Measurements from ENCODE around the gene SKI.

DNA sequence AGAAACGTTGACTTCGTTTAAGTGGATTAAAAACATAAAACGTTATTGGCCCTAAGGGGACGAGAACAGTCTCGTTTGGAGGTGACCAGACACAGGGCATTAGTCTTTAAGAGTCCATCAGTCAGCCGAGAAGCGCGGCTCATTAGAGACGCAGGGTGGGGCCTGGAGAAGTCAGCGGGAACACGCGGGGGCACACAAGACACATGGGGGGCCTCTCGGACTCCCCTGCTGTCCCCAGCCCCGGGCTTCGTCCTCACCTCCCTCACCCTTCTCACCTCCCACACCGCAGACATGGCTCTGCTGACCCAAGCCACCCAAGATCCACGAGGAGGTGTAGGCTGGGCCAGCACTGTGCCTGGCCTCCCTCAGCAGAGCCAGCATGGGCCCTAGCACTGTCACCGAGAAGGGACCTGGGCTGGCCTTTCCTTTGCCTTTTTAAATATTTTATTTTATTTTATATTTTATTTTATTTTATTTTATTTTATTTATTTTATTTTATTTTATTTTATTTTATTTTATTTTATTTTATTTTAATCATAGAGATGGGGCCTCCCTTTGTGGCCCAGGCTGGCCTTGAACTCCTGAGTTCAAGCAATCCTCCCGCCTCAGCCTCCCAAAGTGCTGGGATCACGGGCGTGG, 114.4 kb downstream of the SKI start:
- TF ChIP-seq, protein P1, sequence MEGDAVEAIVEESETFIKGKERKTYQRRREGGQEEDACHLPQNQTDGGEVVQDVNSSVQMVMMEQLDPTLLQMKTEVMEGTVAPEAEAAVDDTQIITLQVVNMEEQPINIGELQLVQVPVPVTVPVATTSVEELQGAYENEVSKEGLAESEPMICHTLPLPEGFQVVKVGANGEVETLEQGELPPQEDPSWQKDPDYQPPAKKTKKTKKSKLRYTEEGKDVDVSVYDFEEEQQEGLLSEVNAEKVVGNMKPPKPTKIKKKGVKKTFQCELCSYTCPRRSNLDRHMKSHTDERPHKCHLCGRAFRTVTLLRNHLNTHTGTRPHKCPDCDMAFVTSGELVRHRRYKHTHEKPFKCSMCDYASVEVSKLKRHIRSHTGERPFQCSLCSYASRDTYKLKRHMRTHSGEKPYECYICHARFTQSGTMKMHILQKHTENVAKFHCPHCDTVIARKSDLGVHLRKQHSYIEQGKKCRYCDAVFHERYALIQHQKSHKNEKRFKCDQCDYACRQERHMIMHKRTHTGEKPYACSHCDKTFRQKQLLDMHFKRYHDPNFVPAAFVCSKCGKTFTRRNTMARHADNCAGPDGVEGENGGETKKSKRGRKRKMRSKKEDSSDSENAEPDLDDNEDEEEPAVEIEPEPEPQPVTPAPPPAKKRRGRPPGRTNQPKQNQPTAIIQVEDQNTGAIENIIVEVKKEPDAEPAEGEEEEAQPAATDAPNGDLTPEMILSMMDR (IDR thresholded peaks at IDR 0.05; ENCODE audit: control extremely low read depth in 1 of 3, insufficient read depth in 1 of 3, low read depth in 1 of 3, low read length in 3 of 3): no peak
- no peak for TF ChIP-seq RNF2 (IDR thresholded peaks at IDR 0.05; ENCODE audit: borderline replicate concordance, low read depth, low read length, missing control alignments, poor library complexity, severe bottlenecking)
- no peak for TF ChIP-seq POU5F1 (IDR thresholded peaks at IDR 0.05; ENCODE audit: low read depth, low read length)
- TF ChIP-seq RXRA (IDR thresholded peaks at IDR 0.05; ENCODE audit: insufficient read depth, low read depth, low read length): no peak
- no peak for TF ChIP-seq GTF2F1 (IDR thresholded peaks at IDR 0.05; ENCODE audit: borderline replicate concordance, low read depth, low read length)
- TF ChIP-seq, protein P2, sequence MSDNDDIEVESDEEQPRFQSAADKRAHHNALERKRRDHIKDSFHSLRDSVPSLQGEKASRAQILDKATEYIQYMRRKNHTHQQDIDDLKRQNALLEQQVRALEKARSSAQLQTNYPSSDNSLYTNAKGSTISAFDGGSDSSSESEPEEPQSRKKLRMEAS (IDR thresholded peaks at IDR 0.05): no peak
- no peak for TF ChIP-seq EP300 (IDR thresholded peaks at IDR 0.05; ENCODE audit: borderline replicate concordance in 1 of 2, low read depth in 2 of 2, low read length in 2 of 2)
- no peak for TF ChIP-seq EZH2 (IDR thresholded peaks at IDR 0.05; ENCODE audit: low read depth, low read length, severe bottlenecking)

All from H1 (cell line).